Mammary epithelial cell (primary cell): ENCODE measurements around the gene AGAP1.

Experiments
- CTCF ChIP-seq, 2 donors: IDR thresholded peaks in 1 of 2; conservative IDR thresholded peaks in 1 of 2; 2 replicates each; pipeline ENCODE4 v1.5.1; 2011 to 2012; ENCODE audit warnings: inconsistent platforms in 2 of 2, low read length in 2 of 2, mild to moderate bottlenecking in 2 of 2, control low read depth in 1 of 2, low read depth in 1 of 2; ENCODE audit not compliant: insufficient read depth in 1 of 2; ENCODE audit errors: extremely low read depth in 1 of 2
- EZH2 ChIP-seq: IDR thresholded peaks from 2 replicates; pipeline ENCODE4 v1.6.1; 2012; ENCODE audit warnings: low read length, inconsistent platforms, borderline replicate concordance

- no peak for TF ChIP-seq CTCF (conservative IDR thresholded peaks at IDR 0.05 in 1 of 2, IDR thresholded peaks at IDR 0.05 in 1 of 2; ENCODE audit: extremely low read depth in 1 of 2, insufficient read depth in 1 of 2, low read depth in 1 of 2, low read length in 2 of 2)
- TF ChIP-seq EZH2 = no peak
Observed at GRCh38 chr2:235566415-235566814, 72.6 kb downstream of the AGAP1 start.
